Upper lobe of left lung (tissue), 6 donors: ENCODE results near the gene ABCC2. TPM values are rescaled to one million over a fixed set of nuclear protein-coding genes. Genes with fewer than 3 reads are reported as not detected.

ENCODE experiments used
- ATAC-seq, 2 donors: fragments of 200-7000 bp; cut with Tn5 transposase; one replicate each; pipeline ENCODE4 v1.9.1; 2022; ENCODE audit warnings: mild to moderate bottlenecking in 2 of 2, moderate library complexity in 2 of 2; ENCODE audit not compliant: low FRiP score in 2 of 2
- DNase-seq, 2 donors: peaks; one replicate each; pipeline ENCODE4 v3.0.0-alpha.2; 2019 to 2020
- H3K27ac ChIP-seq, 4 donors: fragments of 200-600 bp; sonication (generic); one replicate each; pipeline ENCODE4 v1.5.1; 2016 to 2019
- H3K27me3 ChIP-seq, 4 donors: fragments of 200-600 bp; sonication (generic); one replicate each; pipeline ENCODE4 v1.5.1; 2017 to 2019
- H3K36me3 ChIP-seq, 4 donors: fragments of 200-600 bp; sonication (generic); one replicate each; pipeline ENCODE4 v1.5.1; 2016 to 2019
- H3K4me1 ChIP-seq, 4 donors: fragments of 200-600 bp; sonication (generic); one replicate each; pipeline ENCODE4 v1.5.1; 2018 to 2019
- H3K4me3 ChIP-seq, 4 donors: fragments of 200-600 bp; sonication (generic); one replicate each; pipeline ENCODE4 v1.5.1; 2017 to 2019; ENCODE audit warnings: mild to moderate bottlenecking in 2 of 4, moderate library complexity in 1 of 4
- H3K9me3 ChIP-seq, 4 donors: fragments of 200-600 bp; sonication (generic); one replicate each; pipeline ENCODE4 v1.5.1; 2018 to 2019
- CTCF ChIP-seq, 6 experiments: fragments of 450-650 bp in 4 of 6; fragments of 200-600 bp in 2 of 6; sonication (generic) in 2 of 6; IDR thresholded peaks; one replicate each; pipeline ENCODE4 v1.5.1; 2016 to 2019; ENCODE audit warnings: antibody characterized with exemption in 6 of 6
- EP300 ChIP-seq, 4 donors: sonication (generic); formaldehyde crosslinking; IDR thresholded peaks; one replicate each; pipeline ENCODE4 v1.5.1; 2017; ENCODE audit warnings: antibody characterized with exemption in 4 of 4, control low read depth in 2 of 4
- POLR2A ChIP-seq, 4 donors: fragments of 450-650 bp; IDR thresholded peaks; one replicate each; pipeline ENCODE4 v1.5.1; 2016 to 2017; ENCODE audit warnings: antibody characterized with exemption in 4 of 4, mild to moderate bottlenecking in 2 of 4
- POLR2AphosphoS5 ChIP-seq, 2 donors: sonication (generic); formaldehyde crosslinking; IDR thresholded peaks; one replicate each; pipeline ENCODE4 v1.5.1; 2017; ENCODE audit warnings: antibody characterized with exemption in 2 of 2
- WGBS, 2 donors: methylation state at CpG; one replicate each; pipeline ENCODE4 v1.1.5; 2017 to 2018; 5-methylcytosine and 5-hydroxymethylcytosine counted together
- total RNA-seq, 6 donors: library from RNA; depleted of rRNA in 4 of 6; stranded (reverse); fragments of >200 nt in 4 of 6; gene quantifications; one replicate each; pipeline versions ENCODE4 v1.1.0 to v1.2.1, GENCODE V29; 2016 to 2021
- donor health status: DM: no; HTN: no; CAD: no; lungs with moderate emphysema.
- donor health status: DM: no; HTN: yes; CAD: no; lungs with severe emphysema.

ABCC2 gene
- total RNA-seq, 6 donors from 2014 or later: 0.46 to 5.2 (median 1.7) TPM

GRCh38 chr10:99880080-99880835 is 97.8 kb downstream of the ABCC2 start:
- Histone ChIP-seq H3K27me3 (no peaks in the 10 kb centered on the region), H3K36me3 (peaks cover 32 to 98% (median 76%) of the 10 kb centered on the region in 4 donors), H3K27ac (peak overlapping the region; percentile 18 to 69 (median 47)), H3K4me1 (peaks cover 0 to 4% (median 0%) of the 10 kb centered on the region in 4 donors), H3K9me3 (no peaks in the 10 kb centered on the region), H3K4me3 (no peak overlapping the region)
- no peak for ATAC-seq
- DNase-seq: no peak
- WGBS, 2 donors: 72 to 75% methylated on average over 17 to 19 of the region's 19 CpGs
- TF ChIP-seq EP300 (IDR thresholded peaks at IDR 0.05) (no peak), CTCF (IDR thresholded peaks at IDR 0.05) (no peak), POLR2AphosphoS5 (IDR thresholded peaks at IDR 0.05) (peak in 1 of 2 donors; percentile 12)

- Histone ChIP-seq H3K36me3 (peaks cover 42 to 98% (median 80%) of the 10 kb centered on the region in 4 donors), H3K27me3 (no peaks in the 10 kb centered on the region), H3K27ac (peak overlapping the region in 1 of 4 donors; percentile 69), H3K4me1 (peaks cover 0 to 4% (median 0%) of the 10 kb centered on the region in 4 donors), H3K4me3 (no peak overlapping the region), H3K9me3 (no peaks in the 10 kb centered on the region)
- WGBS, 2 donors: 80 to 82% methylated on average over 5 of the region's 5 CpGs
- ATAC-seq: no peak
- TF ChIP-seq EP300 (IDR thresholded peaks at IDR 0.05) (no peak), POLR2AphosphoS5 (IDR thresholded peaks at IDR 0.05) (no peak), POLR2A (IDR thresholded peaks at IDR 0.05) (no peak), CTCF (IDR thresholded peaks at IDR 0.05) (no peak)
- DNase-seq: no peak
These were observed 98.9 kb downstream of the ABCC2 start for GRCh38 chr10:99881371-99881770.

- Histone ChIP-seq H3K36me3 (peaks cover 33 to 98% (median 76%) of the 10 kb centered on the region in 4 donors), H3K27ac (no peak overlapping the region), H3K4me3 (no peak overlapping the region), H3K27me3 (no peaks in the 10 kb centered on the region), H3K9me3 (no peaks in the 10 kb centered on the region), H3K4me1 (peaks cover 0 to 4% (median 0%) of the 10 kb centered on the region in 4 donors)
- 58 to 69% methylated on average over 2 of the region's 2 CpGs for WGBS, 2 donors
- DNase-seq (no peak), ATAC-seq (no peak)
- no peak for TF ChIP-seq POLR2A (IDR thresholded peaks at IDR 0.05)
- TF ChIP-seq CTCF (IDR thresholded peaks at IDR 0.05): no peak
- TF ChIP-seq EP300 (IDR thresholded peaks at IDR 0.05): no peak
- no peak for TF ChIP-seq POLR2AphosphoS5 (IDR thresholded peaks at IDR 0.05)
These were observed 101.1 kb downstream of the ABCC2 start for GRCh38 chr10:99883523-99883922.

GRCh38 chr10:99888622-99889021 is 106.2 kb downstream of the ABCC2 start:
- Histone ChIP-seq H3K4me1 (no peaks in the 10 kb centered on the region), H3K4me3 (no peak overlapping the region), H3K36me3 (peaks cover 19 to 74% (median 47%) of the 10 kb centered on the region in 4 donors), H3K27ac (no peak overlapping the region), H3K9me3 (no peaks in the 10 kb centered on the region), H3K27me3 (no peaks in the 10 kb centered on the region)
- TF ChIP-seq POLR2AphosphoS5 (IDR thresholded peaks at IDR 0.05) (no peak), CTCF (IDR thresholded peaks at IDR 0.05) (no peak), POLR2A (IDR thresholded peaks at IDR 0.05) (no peak), EP300 (IDR thresholded peaks at IDR 0.05) (no peak)
- DNase-seq: no peak
- ATAC-seq: peak in 1 of 2 donors; percentile 31
- WGBS, 2 donors: 80% methylated on average over 4 of the region's 4 CpGs
